ENCODE measurements around the gene LRP1. TPM values are rescaled to one million over a fixed set of nuclear protein-coding genes. Genes with fewer than 3 reads are reported as not detected.

LRP1 gene
- total RNA-seq, 1 donor from 2014 or later: 118 TPM

DNA sequence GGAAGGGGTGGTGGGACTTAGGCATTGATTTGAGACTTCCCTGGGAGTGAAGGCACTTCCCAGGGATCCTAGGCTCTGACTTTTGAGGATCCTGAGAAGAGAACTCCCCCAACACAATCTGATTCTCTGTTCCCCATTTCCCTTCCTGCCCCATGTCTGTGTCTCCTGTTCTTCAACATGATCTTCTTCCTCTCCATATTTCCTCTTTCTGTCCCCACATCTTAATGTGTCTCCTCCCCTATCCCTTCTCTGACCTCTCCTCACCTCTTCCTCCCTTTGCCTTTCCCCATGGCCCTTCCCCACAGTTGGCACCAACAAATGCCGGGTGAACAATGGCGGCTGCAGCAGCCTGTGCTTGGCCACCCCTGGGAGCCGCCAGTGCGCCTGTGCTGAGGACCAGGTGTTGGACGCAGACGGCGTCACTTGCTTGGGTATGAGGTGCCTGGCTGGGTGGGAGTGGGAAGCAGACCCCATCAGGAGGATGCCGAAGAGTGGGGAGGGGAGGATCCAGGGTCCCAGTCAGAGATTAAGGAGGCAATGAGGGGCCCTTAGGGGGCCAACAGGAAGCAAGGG, 34.4 kb downstream of the LRP1 start:
- no peak overlapping the region for H3K4me3 ChIP-seq (ENCODE audit: low read length in 3 of 3)
- no peak overlapping the region for H3K27ac ChIP-seq (ENCODE audit: low read depth, low read length)
- no peaks in the 10 kb centered on the region for H3K27me3 ChIP-seq (ENCODE audit: control insufficient read depth in 3 of 3, insufficient read depth in 3 of 3, low read length in 3 of 3)
- H3K9me3 ChIP-seq (ENCODE audit: control insufficient read depth in 3 of 3, low read length in 3 of 3): no peaks in the 10 kb centered on the region
- peaks cover 31 to 53% (median 33%) of the 10 kb centered on the region in 3 donors for H3K36me3 ChIP-seq (ENCODE audit: control insufficient read depth in 3 of 3, insufficient read depth in 3 of 3, low read length in 3 of 3)
- H3K4me1 ChIP-seq (ENCODE audit: control insufficient read depth in 3 of 3, insufficient read depth in 3 of 3, low read length in 3 of 3): peaks cover 11 to 15% (median 14%) of the 10 kb centered on the region in 3 donors
- H3K9ac ChIP-seq (ENCODE audit: low read depth in 1 of 3, low read length in 3 of 3): no peak overlapping the region

DNA sequence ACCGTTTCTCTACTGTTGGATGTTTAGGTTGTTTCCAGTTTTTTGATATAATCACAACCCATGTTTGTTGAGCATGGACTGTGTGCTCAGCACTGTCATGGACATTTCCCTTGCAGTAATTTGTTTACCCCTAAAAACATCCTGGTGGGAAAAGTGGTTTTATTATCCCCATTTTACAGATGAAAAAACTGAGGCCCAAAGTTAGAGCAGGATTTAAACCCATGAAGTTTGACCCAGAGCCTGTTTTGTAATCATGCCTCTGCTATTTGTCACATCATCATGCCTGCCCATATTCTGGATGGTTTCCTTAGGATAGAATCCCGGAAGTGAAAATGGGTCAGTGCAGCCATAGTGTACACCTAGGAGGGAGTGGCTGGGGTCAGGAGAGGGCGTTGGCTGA, 36.2 kb downstream of the LRP1 start:
- H3K9me3 ChIP-seq (ENCODE audit: control insufficient read depth in 3 of 3, low read length in 3 of 3): no peaks in the 10 kb centered on the region
- peaks cover 34 to 58% (median 39%) of the 10 kb centered on the region in 3 donors for H3K36me3 ChIP-seq (ENCODE audit: control insufficient read depth in 3 of 3, insufficient read depth in 3 of 3, low read length in 3 of 3)
- H3K4me1 ChIP-seq (ENCODE audit: control insufficient read depth in 3 of 3, insufficient read depth in 3 of 3, low read length in 3 of 3): peaks cover 0 to 4% (median 3%) of the 10 kb centered on the region in 3 donors
- H3K27me3 ChIP-seq (ENCODE audit: control insufficient read depth in 3 of 3, insufficient read depth in 3 of 3, low read length in 3 of 3): no peaks in the 10 kb centered on the region
- no peak overlapping the region for H3K9ac ChIP-seq (ENCODE audit: low read depth in 1 of 3, low read length in 3 of 3)
- no peak overlapping the region for H3K27ac ChIP-seq (ENCODE audit: low read depth, low read length)
- H3K4me3 ChIP-seq (ENCODE audit: low read length in 3 of 3): no peak overlapping the region

DNA sequence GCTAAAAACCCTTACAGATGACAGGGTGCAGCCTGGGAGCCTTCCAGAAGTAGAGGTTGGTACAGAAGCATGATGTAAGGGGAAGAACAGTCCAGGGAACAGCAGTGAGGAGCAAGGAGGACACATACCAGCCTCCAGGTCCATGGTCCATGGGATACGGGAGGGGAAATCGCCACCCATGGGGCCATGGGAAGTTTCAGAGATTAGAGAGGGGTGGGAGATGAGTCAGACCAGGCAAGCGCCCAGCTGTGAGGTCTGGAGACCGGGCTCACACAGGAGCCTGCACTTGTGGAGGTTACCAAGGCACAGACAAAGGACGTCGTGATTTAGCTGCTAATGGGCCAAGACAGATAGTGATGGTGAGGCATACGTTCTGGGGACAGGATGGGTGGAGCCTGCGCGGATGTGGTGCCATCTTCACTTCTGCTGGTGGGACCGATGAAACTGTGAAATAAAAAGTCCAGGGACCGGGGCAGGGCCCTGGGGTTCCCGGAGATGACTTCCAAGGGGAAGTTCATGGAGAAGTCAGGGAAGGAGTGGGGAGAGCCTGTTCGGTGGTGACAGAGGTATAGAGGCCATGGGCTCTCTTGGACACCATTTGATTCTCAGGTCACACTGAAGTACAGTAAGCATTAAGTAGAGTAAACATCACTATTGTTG, 36.8 kb downstream of the LRP1 start:
- peaks cover 0 to 3% (median 2%) of the 10 kb centered on the region in 3 donors for H3K4me1 ChIP-seq (ENCODE audit: control insufficient read depth in 3 of 3, insufficient read depth in 3 of 3, low read length in 3 of 3)
- no peaks in the 10 kb centered on the region for H3K27me3 ChIP-seq (ENCODE audit: control insufficient read depth in 3 of 3, insufficient read depth in 3 of 3, low read length in 3 of 3)
- H3K4me3 ChIP-seq (ENCODE audit: low read length in 3 of 3): no peak overlapping the region
- no peaks in the 10 kb centered on the region for H3K9me3 ChIP-seq (ENCODE audit: control insufficient read depth in 3 of 3, low read length in 3 of 3)
- H3K36me3 ChIP-seq (ENCODE audit: control insufficient read depth in 3 of 3, insufficient read depth in 3 of 3, low read length in 3 of 3): peaks cover 32 to 56% (median 39%) of the 10 kb centered on the region in 3 donors
- no peak overlapping the region for H3K27ac ChIP-seq (ENCODE audit: low read depth, low read length)
- H3K9ac ChIP-seq (ENCODE audit: low read depth in 1 of 3, low read length in 3 of 3): no peak overlapping the region

DNA sequence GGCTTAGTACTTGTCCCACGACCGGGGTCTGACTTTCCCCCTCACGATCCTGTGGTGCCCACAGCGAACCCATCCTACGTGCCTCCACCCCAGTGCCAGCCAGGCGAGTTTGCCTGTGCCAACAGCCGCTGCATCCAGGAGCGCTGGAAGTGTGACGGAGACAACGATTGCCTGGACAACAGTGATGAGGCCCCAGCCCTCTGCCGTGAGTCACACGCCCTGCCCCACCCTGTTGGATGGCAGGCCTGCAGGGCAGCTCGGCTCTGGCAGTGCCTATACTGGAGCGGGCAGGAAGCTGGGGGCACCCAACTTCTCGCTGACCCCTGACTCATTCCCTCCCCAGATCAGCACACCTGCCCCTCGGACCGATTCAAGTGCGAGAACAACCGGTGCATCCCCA, 37.5 kb downstream of the LRP1 start:
- no peaks in the 10 kb centered on the region for H3K9me3 ChIP-seq (ENCODE audit: control insufficient read depth in 3 of 3, low read length in 3 of 3)
- H3K27me3 ChIP-seq (ENCODE audit: control insufficient read depth in 3 of 3, insufficient read depth in 3 of 3, low read length in 3 of 3): no peaks in the 10 kb centered on the region
- H3K4me1 ChIP-seq (ENCODE audit: control insufficient read depth in 3 of 3, insufficient read depth in 3 of 3, low read length in 3 of 3): no peaks in the 10 kb centered on the region
- H3K36me3 ChIP-seq (ENCODE audit: control insufficient read depth in 3 of 3, insufficient read depth in 3 of 3, low read length in 3 of 3): peaks cover 29 to 51% (median 34%) of the 10 kb centered on the region in 3 donors
- H3K27ac ChIP-seq (ENCODE audit: low read depth, low read length): no peak overlapping the region
- H3K4me3 ChIP-seq (ENCODE audit: low read length in 3 of 3): no peak overlapping the region
- no peak overlapping the region for H3K9ac ChIP-seq (ENCODE audit: low read depth in 1 of 3, low read length in 3 of 3)

DNA sequence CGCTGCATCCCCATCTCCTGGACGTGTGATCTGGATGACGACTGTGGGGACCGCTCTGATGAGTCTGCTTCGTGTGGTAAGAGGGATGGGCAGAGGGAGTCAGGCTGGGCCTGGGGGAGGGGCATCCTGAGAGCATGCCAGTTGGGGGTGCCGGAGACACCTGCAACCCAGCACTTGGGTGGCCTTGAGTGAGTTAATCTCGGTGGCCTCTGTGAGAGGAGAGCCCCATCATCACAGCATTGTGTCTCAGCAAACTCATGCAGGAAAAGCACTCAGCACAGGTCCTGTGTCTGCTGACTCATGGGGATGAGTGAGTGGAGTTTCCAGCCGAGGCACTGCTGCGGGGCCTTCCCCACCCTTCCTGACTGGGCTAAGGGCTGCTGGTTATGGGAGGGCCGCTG, 38.7 kb downstream of the LRP1 start:
- no peaks in the 10 kb centered on the region for H3K9me3 ChIP-seq (ENCODE audit: control insufficient read depth in 3 of 3, low read length in 3 of 3)
- no peak overlapping the region for H3K9ac ChIP-seq (ENCODE audit: low read depth in 1 of 3, low read length in 3 of 3)
- no peak overlapping the region for H3K4me3 ChIP-seq (ENCODE audit: low read length in 3 of 3)
- peaks cover 21 to 41% (median 23%) of the 10 kb centered on the region in 3 donors for H3K36me3 ChIP-seq (ENCODE audit: control insufficient read depth in 3 of 3, insufficient read depth in 3 of 3, low read length in 3 of 3)
- H3K27ac ChIP-seq (ENCODE audit: low read depth, low read length): no peak overlapping the region
- no peaks in the 10 kb centered on the region for H3K27me3 ChIP-seq (ENCODE audit: control insufficient read depth in 3 of 3, insufficient read depth in 3 of 3, low read length in 3 of 3)
- H3K4me1 ChIP-seq (ENCODE audit: control insufficient read depth in 3 of 3, insufficient read depth in 3 of 3, low read length in 3 of 3): peaks cover 0 to 4% (median 3%) of the 10 kb centered on the region in 3 donors

DNA sequence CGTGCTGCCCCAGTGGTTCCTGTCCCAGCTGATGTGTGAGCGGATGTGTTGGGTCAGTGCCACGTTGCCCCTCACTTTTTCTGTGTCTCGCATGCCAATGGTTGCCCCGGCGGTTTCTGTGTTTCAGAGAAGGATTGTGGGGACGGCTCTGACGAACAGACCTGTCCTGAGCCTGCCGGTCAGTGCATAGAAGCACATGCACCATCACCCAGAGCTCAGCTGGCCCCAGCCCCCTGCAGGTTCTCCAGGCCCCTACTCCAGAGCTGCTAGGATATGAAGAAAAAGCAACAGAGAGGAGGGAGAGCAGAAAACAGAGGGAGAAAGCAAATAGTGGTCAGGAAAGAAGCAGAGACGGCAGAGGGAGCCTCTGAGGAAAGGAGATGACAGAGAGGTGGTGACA, 39.8 kb downstream of the LRP1 start:
- H3K27me3 ChIP-seq (ENCODE audit: control insufficient read depth in 3 of 3, insufficient read depth in 3 of 3, low read length in 3 of 3): no peaks in the 10 kb centered on the region
- no peaks in the 10 kb centered on the region for H3K9me3 ChIP-seq (ENCODE audit: control insufficient read depth in 3 of 3, low read length in 3 of 3)
- H3K4me3 ChIP-seq (ENCODE audit: low read length in 3 of 3): no peak overlapping the region
- no peak overlapping the region for H3K9ac ChIP-seq (ENCODE audit: low read depth in 1 of 3, low read length in 3 of 3)
- peaks cover 16 to 37% (median 23%) of the 10 kb centered on the region in 3 donors for H3K36me3 ChIP-seq (ENCODE audit: control insufficient read depth in 3 of 3, insufficient read depth in 3 of 3, low read length in 3 of 3)
- peaks cover 0 to 4% (median 3%) of the 10 kb centered on the region in 3 donors for H3K4me1 ChIP-seq (ENCODE audit: control insufficient read depth in 3 of 3, insufficient read depth in 3 of 3, low read length in 3 of 3)
- H3K27ac ChIP-seq (ENCODE audit: low read depth, low read length): no peak overlapping the region

DNA sequence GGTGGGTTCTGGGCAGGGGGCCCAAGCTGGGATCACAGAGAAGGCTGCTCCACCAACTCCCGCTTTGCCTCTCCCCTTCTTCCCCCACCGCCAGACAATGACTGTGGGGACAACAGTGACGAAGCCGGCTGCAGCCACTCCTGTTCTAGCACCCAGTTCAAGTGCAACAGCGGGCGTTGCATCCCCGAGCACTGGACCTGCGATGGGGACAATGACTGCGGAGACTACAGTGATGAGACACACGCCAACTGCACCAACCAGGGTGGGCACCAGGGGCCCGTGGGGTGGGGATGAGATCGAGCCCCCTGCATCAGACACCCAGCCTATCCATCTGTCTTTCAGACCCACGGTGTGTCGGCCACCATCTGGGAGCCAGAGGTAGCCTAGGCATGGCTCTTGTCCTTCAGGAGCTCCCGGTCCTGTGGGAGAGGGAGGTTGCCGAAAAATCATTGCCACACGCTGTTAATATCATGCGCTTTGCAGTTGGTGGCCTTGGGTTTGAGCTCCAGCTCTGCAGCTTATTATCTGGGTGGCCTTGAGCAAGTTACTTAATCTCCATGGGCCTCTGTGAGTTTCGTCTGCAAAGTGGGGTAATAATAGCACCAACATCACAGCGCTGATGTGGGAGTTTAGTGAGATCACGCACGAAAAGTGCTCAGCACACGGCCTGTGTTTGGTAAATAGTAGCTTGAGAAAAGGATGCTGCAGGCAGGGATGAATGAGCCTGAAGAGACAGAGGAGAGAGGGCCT, 40.9 kb downstream of the LRP1 start:
- Histone ChIP-seq H3K9ac (ENCODE audit: low read depth in 1 of 3, low read length in 3 of 3) (no peak overlapping the region), H3K9me3 (ENCODE audit: control insufficient read depth in 3 of 3, low read length in 3 of 3) (no peaks in the 10 kb centered on the region), H3K27ac (ENCODE audit: low read depth, low read length) (no peak overlapping the region), H3K27me3 (ENCODE audit: control insufficient read depth in 3 of 3, insufficient read depth in 3 of 3, low read length in 3 of 3) (no peaks in the 10 kb centered on the region), H3K36me3 (ENCODE audit: control insufficient read depth in 3 of 3, insufficient read depth in 3 of 3, low read length in 3 of 3) (peaks cover 22 to 48% (median 30%) of the 10 kb centered on the region in 3 donors), H3K4me3 (ENCODE audit: low read length in 3 of 3) (no peak overlapping the region), H3K4me1 (ENCODE audit: control insufficient read depth in 3 of 3, insufficient read depth in 3 of 3, low read length in 3 of 3) (peaks cover 0 to 4% (median 3%) of the 10 kb centered on the region in 3 donors)

DNA sequence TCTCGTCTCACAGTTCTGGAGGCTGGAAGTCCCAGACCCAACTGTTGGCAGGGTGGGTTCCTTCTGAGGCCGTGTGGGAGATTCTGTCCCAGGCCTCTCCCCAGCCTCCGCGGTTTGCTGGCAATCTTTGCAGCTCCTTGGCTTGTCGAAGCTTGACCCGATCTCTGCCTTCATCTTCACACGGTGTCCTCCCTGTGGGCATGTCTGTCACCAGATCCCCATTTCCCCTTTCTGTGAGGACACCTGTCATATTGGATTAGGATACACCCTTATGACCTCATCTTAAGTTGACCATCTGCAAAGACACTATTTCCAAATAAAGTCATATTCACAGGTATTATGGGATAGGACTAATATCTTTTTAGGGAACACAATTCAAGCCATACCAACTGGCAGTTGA, 41.7 kb downstream of the LRP1 start:
- H3K4me3 ChIP-seq (ENCODE audit: low read length in 3 of 3): no peak overlapping the region
- peaks cover 22 to 43% (median 29%) of the 10 kb centered on the region in 3 donors for H3K36me3 ChIP-seq (ENCODE audit: control insufficient read depth in 3 of 3, insufficient read depth in 3 of 3, low read length in 3 of 3)
- no peaks in the 10 kb centered on the region for H3K27me3 ChIP-seq (ENCODE audit: control insufficient read depth in 3 of 3, insufficient read depth in 3 of 3, low read length in 3 of 3)
- H3K9ac ChIP-seq (ENCODE audit: low read depth in 1 of 3, low read length in 3 of 3): no peak overlapping the region
- H3K27ac ChIP-seq (ENCODE audit: low read depth, low read length): no peak overlapping the region
- peaks cover 0 to 4% (median 3%) of the 10 kb centered on the region in 3 donors for H3K4me1 ChIP-seq (ENCODE audit: control insufficient read depth in 3 of 3, insufficient read depth in 3 of 3, low read length in 3 of 3)
- no peaks in the 10 kb centered on the region for H3K9me3 ChIP-seq (ENCODE audit: control insufficient read depth in 3 of 3, low read length in 3 of 3)

DNA sequence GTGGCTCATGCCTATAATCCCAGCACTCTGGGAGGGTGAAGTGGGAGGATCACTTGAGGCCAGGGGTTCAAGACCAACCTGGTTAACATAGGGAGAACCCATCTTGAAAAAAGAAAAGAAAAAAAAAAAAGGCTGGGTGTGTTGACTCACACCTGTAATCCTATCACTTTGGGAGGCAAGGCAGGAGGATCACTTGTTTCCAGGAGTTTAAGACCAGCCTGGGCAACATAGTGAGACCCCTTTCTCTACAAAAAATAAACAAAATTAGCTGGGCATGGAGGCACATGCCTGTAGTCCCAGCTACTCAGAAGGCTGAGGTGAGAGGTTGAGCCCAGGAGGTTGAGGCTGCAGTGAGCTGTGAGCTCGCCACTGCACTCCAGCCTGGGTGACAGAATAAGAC, 42.1 kb downstream of the LRP1 start:
- H3K9me3 ChIP-seq (ENCODE audit: control insufficient read depth in 3 of 3, low read length in 3 of 3): no peaks in the 10 kb centered on the region
- H3K9ac ChIP-seq (ENCODE audit: low read depth in 1 of 3, low read length in 3 of 3): no peak overlapping the region
- H3K27ac ChIP-seq (ENCODE audit: low read depth, low read length): no peak overlapping the region
- H3K27me3 ChIP-seq (ENCODE audit: control insufficient read depth in 3 of 3, insufficient read depth in 3 of 3, low read length in 3 of 3): peaks cover 0 to 4% (median 0%) of the 10 kb centered on the region in 3 donors
- peaks cover 22 to 43% (median 27%) of the 10 kb centered on the region in 3 donors for H3K36me3 ChIP-seq (ENCODE audit: control insufficient read depth in 3 of 3, insufficient read depth in 3 of 3, low read length in 3 of 3)
- H3K4me3 ChIP-seq (ENCODE audit: low read length in 3 of 3): no peak overlapping the region
- H3K4me1 ChIP-seq (ENCODE audit: control insufficient read depth in 3 of 3, insufficient read depth in 3 of 3, low read length in 3 of 3): peaks cover under 1 to 4% (median 3%) of the 10 kb centered on the region in 3 donors

DNA sequence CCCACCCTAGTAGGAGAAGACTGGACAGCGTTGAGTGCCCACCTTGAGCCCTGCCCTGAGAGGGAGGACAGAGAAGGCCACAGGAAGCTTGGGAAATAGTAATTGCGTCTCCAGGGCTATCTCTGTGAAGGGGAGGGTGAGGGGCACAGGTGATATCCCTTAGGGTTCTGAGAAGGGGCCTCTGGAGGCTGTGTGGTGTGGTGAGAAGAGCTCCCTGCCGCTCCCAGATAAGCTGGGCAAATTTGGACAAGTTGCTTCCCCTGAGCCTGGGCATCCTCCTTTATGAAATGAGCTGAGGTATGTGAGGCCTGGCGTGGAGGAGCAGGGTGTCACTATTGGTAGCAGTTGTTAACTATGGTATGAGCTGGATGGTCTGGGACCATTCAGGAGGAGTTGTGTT, 42.6 kb downstream of the LRP1 start:
- peaks cover 20 to 41% (median 23%) of the 10 kb centered on the region in 3 donors for H3K36me3 ChIP-seq (ENCODE audit: control insufficient read depth in 3 of 3, insufficient read depth in 3 of 3, low read length in 3 of 3)
- H3K4me1 ChIP-seq (ENCODE audit: control insufficient read depth in 3 of 3, insufficient read depth in 3 of 3, low read length in 3 of 3): peaks cover 3 to 7% (median 4%) of the 10 kb centered on the region in 3 donors
- peaks cover 0 to 5% (median 0%) of the 10 kb centered on the region in 3 donors for H3K27me3 ChIP-seq (ENCODE audit: control insufficient read depth in 3 of 3, insufficient read depth in 3 of 3, low read length in 3 of 3)
- no peak overlapping the region for H3K27ac ChIP-seq (ENCODE audit: low read depth, low read length)
- no peak overlapping the region for H3K4me3 ChIP-seq (ENCODE audit: low read length in 3 of 3)
- no peaks in the 10 kb centered on the region for H3K9me3 ChIP-seq (ENCODE audit: control insufficient read depth in 3 of 3, low read length in 3 of 3)
- no peak overlapping the region for H3K9ac ChIP-seq (ENCODE audit: low read depth in 1 of 3, low read length in 3 of 3)

Data from skeletal muscle tissue (tissue), 4 donors.